Measurements from ENCODE around the gene GALNT7. TPM values are rescaled to one million over a fixed set of nuclear protein-coding genes. Genes with fewer than 3 reads are reported as not detected.

Gene GALNT7
- total RNA-seq, 1 experiment from 2014 or later = 21.9 TPM

DNA sequence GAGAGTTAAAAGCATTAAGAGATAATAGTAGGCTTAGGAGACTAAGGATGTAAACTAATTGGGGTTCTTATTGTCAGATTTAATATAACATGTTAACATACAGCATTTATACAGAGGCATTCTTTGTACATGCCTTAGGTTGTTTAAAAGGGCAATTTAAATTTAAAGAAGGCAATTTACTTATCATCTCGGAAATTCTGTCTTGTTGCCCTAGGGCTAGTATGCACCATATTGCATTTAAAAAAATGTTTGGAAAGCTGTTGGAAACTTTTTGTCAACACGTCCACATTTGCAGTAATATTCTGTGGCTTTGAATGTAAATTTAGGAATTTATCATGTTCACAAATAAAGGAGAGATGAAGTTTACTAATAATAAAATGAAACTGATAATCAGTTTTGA lies 25.5 kb downstream of the GALNT7 start:
- DNase-seq (ENCODE audit: low read depth) = no peak

- DNase-seq (ENCODE audit: low read depth) = no peak
Observed at GRCh38 chr4:173195109-173195508, 26.5 kb downstream of the GALNT7 start.

DNA sequence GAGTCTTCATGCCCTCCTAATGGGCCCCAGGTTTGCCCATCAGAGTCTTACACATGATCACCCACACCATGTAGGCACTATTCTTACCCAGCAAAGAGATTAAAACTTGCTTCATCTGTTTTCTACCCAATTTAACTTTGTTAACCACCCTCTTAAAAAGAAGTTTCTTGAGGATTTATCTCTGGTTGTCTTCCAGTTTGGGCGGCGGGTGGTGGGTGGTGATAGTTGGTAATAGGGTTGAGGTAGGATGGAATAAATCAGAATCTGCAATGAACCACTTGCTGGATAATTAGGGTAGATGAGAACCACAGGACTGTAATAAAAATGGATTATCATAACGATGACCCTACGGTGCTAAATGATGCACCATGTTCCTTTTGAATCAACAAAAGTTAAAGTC lies 30.9 kb downstream of the GALNT7 start:
- DNase-seq (ENCODE audit: low read depth) = no peak

GRCh38 chr4:173200103-173200884 lies 31.7 kb downstream of the GALNT7 start:
- no peak for DNase-seq (ENCODE audit: low read depth)

DNA sequence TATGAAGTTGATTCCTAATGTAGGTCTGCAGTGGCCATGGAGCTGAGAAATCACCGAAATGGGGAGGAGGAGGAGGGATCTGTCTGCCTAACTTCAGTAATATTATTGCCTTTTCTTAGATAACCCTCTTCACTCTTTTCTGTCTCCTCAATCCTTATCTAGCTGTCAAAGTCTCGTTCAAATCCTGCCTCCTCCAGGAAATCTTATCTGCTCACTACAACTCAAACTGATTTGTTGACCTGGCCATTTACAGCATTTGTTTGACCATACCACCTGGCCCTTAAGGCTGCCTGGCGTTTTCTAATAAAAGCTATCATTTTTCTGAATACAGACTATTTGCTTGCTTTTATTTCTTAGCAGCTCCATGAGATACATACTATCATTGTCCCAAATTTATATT lies 33.8 kb downstream of the GALNT7 start:
- DNase-seq (ENCODE audit: low read depth) = no peak

- no peak for DNase-seq (ENCODE audit: low read depth)
Observed at GRCh38 chr4:173205656-173206055, 37.0 kb downstream of the GALNT7 start.

GRCh38 chr4:173208420-173208819 lies 39.8 kb downstream of the GALNT7 start:
- no peak for DNase-seq (ENCODE audit: low read depth)

- DNase-seq (ENCODE audit: low read depth) = no peak
Observed at GRCh38 chr4:173211222-173211621, 42.6 kb downstream of the GALNT7 start.

DNA sequence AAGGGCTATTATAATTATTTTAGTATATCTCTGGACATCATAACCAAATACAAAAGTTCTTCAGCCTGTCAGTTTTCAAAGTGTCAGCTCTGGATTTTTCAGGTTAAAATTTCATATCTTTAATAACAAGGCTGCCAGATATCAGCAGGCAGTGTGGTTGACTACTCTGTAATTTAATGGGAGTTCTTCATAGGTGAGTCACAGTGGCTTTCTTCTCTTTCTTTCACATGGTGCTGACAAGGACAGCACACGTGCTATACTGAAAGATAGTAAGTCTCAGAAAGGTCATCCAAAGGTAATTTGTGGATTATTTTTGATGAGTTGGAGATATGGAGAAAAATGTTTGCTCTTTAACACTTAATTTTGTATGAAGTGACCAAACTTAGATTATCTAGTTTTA lies 43.2 kb downstream of the GALNT7 start:
- peak; percentile 67 for DNase-seq (ENCODE audit: low read depth)

DNA sequence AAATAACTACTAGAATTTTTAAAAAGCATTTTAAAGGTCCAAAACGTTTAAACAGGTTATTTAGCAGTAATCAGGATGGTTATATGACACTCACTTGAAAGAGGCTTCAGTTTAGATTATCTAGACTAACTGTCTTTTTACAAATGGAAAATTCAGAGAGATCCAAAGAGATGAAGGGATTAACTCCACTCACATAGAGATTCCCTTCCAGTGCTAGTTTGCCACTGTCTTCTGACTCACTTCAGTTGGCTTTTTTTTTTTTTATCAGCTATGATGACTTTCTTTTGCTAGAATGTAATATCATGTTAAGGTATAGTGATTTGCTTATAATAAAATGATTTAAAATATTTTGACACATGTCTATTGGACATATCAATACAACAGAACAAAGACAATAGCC lies 43.8 kb downstream of the GALNT7 start:
- DNase-seq (ENCODE audit: low read depth) = no peak

DNA sequence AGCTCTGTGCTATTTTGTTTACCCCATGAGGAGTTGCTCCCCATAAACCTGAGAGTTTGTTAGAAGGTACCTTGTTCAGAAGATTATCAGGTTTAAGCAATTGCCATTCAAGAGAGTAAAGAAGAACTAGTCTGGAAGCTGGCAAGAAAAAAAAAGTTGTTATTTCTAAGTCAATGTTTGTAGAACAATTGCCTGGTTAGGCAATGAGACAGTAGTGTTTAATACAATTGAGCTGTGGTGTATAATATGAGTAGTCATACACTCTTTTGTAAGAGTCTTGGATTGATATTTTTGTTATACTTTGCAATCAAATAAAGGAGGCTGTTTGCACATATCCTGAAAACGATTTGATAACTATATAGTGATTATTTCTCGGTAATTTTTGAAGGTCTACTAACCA lies 44.7 kb downstream of the GALNT7 start:
- no peak for DNase-seq (ENCODE audit: low read depth)

- DNase-seq (ENCODE audit: low read depth) = no peak
Observed at GRCh38 chr4:173214231-173214630, 45.6 kb downstream of the GALNT7 start.

DNA sequence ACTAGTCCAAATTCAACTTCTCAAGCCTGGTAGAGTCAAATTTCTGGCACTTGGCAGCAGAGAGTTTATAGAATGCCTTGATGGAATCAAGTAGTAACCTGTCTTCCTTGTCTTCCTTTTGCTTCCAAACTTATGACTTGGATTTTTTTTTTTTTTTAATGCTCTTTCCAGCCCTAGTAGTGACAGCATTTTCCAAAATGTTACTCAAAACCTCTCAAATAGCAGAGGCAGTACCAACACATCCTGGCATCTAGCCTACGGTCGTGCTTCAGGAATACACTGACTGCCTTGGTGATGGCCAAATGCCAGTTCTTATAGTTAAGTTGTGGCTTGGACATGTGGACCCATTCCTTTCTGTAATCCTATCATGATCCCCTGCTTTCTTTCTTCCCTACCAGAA lies 46.0 kb downstream of the GALNT7 start:
- peak; percentile 64 for DNase-seq (ENCODE audit: low read depth)

DNA sequence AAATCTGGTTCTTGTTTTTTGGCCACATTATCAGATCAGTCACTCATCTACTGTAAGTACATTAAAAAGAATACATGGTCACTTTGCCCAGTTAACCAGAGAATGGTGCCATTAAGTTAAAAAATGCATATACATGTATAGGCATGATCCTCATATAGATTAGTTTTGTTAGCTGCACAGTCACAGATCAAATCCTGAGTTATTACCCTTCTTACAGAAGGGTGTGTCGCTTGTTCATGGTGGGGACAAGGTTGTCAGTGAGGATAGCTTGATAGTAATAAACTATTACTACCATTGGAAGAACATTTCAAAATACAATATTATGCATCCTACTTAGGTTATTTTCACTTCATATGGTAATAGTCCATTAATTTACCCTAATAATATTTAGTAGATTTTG lies 48.5 kb downstream of the GALNT7 start:
- DNase-seq (ENCODE audit: low read depth) = no peak

GRCh38 chr4:173217727-173218126 lies 49.1 kb downstream of the GALNT7 start:
- DNase-seq (ENCODE audit: low read depth) = peak; percentile 13

GRCh38 chr4:173218411-173219125 lies 50.0 kb downstream of the GALNT7 start:
- DNase-seq (ENCODE audit: low read depth) = peak; percentile 78

GRCh38 chr4:173219126-173219437 lies 50.5 kb downstream of the GALNT7 start:
- DNase-seq (ENCODE audit: low read depth) = peak; percentile 18

GRCh38 chr4:173223743-173224142 lies 55.1 kb downstream of the GALNT7 start:
- DNase-seq (ENCODE audit: low read depth) = no peak

DNA sequence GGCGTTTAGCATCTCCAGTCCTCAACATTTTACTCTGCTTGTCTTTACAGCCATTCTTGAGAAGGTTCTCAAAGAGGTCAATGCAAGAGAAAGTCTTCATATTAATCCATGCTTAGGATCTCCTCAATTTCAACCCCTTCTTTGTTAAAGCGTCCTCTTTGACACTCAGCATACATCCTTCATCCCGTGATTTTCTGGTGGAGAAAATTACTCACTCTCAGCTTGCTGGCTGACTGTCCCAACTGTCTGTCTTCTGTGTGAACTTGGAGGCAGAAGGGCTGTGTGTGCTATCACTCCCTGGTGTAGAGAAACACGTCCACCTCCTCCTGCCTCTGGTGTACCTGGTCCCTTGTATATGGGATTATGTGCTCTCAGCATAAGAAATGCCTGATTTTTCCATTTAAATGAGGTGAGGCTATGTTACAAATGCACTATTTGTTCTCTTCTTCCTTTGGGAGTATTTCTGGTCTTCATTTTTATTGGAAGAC lies 57.8 kb downstream of the GALNT7 start:
- DNase-seq (ENCODE audit: low read depth) = no peak

GRCh38 chr4:173227756-173228155 lies 59.1 kb downstream of the GALNT7 start:
- no peak for DNase-seq (ENCODE audit: low read depth)

DNA sequence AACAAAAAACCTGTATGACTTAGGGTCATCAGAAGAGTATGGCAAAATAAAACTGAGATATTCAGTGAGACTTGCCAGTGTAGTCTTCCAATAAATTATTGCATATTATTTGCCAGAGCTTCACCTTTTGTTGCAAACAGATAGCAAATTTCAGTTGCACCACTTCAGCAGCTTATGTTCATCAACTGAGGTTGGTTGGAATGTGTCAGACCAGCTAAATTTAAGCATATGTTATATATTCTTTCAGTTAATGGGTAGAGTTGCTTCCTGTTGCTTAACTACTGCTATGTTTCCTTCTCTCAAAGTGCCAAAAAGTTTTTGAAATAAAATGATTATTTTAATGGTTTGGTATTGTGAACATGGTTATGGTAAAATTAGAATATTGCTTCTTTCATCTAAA lies 61.5 kb downstream of the GALNT7 start:
- no peak for DNase-seq (ENCODE audit: low read depth)

DNA sequence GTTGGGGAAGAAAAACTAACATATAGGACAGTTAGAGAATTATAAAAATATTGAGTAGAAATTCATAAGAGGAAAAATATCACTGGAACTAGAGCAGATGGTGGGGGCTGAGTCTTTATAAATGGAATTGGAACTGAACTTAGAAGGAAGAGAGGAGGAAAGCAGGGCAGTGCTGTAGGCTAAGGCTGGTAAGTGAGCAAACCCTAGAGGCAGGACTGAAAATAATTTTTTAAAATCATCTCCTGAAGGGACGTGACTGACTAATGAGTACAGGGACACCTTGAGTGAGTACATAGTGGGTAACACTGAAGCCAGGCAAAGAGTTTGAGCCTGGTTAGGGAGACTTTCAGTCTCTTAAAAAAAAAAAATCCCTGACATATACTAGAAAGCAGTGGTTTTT lies 63.3 kb downstream of the GALNT7 start:
- peak; percentile 6 for DNase-seq (ENCODE audit: low read depth)

DNA sequence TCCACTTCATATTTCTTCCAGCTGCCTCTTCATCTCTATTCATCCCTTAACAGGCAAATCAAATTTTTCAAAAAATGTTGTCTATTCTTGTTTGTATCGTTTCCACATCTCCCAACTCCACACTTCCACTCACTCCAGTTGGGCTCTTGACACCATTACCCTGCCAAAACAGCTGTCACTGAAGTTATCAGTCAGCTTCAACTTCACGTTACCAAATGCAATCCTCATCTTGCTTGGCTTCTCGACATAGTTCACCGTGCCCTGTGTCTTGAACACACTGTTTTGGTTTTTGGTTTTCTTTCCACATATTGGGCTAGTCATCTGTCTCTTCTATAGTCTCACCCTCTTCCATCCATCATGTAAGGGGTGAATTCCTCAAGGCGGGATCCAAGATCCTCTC lies 65.2 kb downstream of the GALNT7 start:
- DNase-seq (ENCODE audit: low read depth) = no peak
